ENCODE data around the gene RBL1.

- TF ChIP-seq CTCF (IDR thresholded peaks at IDR 0.05), result no peak
- no peak for TF ChIP-seq POLR2A (IDR thresholded peaks at IDR 0.05)
- TF ChIP-seq EP300 (IDR thresholded peaks at IDR 0.05), result no peak
Measured at GRCh38 chr20:37096415-37097041, 731 bp upstream of the RBL1 start.

All from ovary (tissue), 3 donors.